HG02938 (cell line): ENCODE results near the gene TAL1.

Experiments used
- ATAC-seq: cut with Tn5 transposase; IDR thresholded peaks from one replicate; pipeline ENCODE4 v1.9.1; 2021; ENCODE audit warnings: mild to moderate bottlenecking, moderate library complexity; ENCODE audit not compliant: unreplicated experiment

The TAL1 gene

GRCh38 chr1:47178654-47179016 is 53.4 kb downstream of the TAL1 start:
- ATAC-seq, result no peak

DNA sequence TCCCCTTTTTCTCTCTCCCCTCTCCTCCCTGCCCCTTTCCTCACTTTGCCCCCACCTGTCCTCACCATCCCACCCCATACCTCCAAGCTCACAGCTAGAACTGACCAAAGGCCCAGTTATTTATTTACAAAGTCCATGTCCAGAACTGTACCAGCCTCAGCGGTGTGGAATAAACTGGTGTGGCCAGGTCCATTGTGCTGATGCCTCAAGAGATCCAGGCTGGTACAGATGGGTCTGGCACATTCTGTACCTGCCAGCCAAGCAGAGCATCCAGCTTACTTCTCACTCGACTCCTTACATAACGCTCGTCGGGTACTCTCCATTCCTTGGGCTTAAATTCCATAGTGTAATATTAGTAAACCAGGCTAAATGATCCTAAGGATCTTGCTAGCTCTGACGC is 54.0 kb downstream of the TAL1 start:
- no peak for ATAC-seq

DNA sequence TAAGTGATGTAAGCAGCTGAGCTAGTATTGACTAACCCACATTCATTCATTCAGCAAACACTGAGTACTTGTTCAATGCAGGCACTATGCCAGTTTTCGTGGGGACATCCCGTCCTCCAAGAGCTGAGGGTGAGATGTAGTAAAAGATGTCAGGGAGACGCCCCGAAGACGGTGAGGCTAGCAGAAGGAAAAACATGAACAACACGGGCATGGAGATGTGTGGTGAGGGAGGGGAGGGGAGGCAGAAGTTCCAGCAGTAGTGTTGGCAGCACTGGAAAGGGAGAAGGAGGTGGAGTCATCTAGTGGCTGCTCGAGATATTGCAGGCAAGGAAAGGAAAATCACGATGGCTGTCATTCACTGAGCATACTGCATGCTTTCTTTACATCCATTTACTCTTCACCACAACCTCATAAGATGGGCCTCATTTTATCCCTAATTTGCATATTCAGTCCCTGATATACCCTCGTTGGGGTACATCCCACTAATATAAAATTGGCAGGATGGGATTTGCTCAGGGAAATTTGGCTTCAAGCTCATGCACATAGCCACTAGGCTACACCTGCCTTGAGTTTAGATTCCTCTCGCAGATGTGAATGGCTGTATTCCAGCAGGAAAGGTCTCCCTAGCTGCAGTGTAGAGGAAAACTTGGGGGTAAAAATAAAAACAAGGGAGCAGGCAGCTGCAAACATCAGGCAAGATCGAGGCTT is 56.6 kb downstream of the TAL1 start:
- ATAC-seq, result peak; percentile 53

GRCh38 chr1:47174656-47175020 is 57.4 kb downstream of the TAL1 start:
- ATAC-seq, result no peak

GRCh38 chr1:47172782-47173181 is 59.2 kb downstream of the TAL1 start:
- ATAC-seq, result no peak
